ENCODE measurements around the gene KREMEN2.

KREMEN2 gene

DNA sequence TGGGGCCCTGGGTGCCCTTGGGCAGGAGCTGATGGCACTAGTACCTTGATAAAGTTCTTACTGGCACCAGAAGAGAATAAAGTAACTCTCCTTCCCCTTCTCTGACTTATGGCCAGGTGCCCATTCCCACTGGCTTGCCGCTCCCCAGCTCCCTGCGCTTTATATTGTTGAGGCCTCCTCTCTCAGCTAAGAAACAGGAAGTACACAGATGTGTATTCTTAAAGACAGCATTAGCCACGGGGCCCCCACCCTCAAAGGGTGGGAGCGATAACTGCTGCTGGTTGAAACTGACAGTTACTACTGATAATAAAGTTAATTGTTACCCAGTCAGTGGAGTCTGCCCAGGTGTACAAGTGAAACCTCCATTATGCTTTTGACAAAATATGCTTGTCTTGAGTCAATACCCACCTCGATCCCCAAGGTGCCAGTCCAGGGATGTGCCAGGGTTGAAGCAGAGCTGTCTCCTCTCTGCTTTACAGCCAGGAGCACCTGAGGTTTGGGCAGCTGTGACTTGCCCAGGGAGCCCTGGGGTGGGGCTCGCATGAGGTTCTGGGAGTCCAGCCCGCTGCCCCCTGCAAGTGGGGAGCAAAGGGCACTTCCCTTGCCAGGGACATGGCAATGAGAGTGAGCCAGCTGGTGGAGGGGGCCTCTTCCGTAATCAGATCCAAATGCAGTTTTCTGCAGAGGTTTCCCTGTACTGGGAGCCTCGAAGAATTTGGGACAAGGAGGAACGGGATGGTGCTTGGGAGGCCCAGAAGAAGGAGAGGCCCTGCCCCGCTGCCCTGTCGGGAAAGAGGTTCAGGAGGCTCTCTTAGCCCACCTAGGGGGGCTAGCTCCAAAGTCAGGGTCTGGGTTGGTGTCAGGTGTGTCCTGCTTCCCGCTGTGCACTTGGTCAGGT is 43.2 kb downstream of the KREMEN2 start:
- no peak for DNase-seq (ENCODE audit: low spot score)

DNA sequence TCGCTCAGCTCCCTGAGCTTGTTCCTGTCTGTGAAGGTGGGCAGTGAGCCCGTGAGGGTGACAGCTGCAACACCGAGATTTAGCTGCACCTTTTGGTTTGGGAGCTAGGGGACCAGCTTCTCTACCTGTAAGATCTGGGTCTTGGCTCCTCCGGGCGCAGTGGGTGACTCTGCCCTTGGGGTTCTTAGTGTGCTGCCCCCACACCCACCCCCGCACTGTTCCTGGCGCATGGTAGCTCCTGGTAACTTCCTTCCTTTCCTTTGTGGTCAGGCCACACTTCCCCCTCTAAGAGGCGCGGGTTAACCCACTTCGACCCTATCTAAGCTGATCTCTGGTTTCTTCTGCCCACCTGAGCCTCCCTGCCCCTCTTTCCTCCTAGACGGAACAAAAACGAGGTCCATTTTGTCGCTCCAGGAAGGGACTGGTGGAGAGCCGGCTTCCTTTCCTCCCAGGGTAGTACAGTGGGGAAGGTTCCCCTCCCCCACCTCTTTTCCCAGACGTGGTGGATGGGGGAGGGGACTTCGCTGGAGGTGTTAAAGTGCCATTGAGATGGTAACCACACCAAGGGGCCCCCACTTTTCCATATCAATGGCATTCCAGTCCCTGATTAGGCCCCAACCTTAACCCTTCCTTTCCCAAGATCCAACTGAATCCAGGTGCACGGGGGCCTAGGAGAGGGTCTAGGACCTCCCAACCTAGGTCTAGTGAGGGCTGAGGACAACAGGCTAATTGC is 44.0 kb downstream of the KREMEN2 start:
- DNase-seq (ENCODE audit: low spot score), result no peak

DNA sequence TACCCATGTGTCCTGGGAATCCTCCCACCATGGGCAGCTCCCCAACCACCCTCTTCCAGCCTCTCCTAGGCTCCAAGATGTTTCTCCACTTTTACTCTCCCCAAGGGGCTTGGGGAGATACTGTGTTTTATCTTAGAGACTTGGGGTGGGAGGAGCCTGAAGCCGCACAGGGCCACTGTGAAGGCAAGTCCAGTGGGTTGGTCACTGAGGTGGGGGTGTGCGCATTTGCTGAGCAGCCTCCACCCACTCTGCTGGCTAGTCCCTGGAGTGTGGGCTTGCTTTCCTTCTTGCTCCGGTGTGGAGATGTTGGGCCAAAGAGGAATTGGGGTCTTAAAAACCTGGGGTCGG is 44.6 kb downstream of the KREMEN2 start:
- no peak for DNase-seq (ENCODE audit: low spot score)

DNA sequence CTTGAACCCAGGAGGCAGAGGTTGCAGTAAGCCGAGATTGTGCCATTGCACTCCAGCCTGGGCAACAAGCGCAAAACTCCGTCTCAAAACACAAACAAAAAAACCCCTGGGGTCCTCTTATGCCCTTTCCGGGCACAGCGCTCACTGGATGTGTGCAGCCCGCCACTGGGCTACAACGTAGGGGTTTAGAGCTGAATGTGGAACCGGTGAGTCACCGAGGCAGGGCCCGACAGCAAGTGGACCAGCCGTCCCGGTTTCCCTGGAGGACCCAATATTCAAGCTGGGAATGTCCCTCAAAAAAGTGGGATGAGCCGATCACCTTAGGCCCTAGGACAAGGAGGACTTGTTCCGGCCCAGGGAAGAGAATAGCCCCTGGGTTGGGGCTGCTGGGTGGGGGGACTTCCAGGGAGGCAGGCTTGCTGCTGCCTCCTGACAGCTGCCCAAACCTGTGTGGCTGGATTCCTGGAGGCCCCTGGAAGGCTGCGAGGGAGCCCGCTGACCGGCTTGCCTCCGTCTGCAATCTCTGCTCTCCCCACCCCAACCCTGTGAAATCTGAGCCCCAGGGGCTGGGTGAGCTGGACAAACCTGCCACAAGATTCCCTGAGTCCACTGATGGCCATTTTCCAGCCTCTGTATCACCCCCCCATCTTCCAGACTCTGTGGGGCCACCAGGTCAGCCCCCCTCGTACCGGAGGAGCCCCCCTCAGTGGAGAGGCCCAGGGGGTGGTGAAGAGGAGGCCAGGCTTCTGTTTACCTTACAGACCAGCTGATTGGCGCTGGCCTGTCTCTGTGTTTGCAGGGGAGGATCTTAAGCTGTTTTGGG is 45.7 kb downstream of the KREMEN2 start:
- no peak for DNase-seq (ENCODE audit: low spot score)

DNA sequence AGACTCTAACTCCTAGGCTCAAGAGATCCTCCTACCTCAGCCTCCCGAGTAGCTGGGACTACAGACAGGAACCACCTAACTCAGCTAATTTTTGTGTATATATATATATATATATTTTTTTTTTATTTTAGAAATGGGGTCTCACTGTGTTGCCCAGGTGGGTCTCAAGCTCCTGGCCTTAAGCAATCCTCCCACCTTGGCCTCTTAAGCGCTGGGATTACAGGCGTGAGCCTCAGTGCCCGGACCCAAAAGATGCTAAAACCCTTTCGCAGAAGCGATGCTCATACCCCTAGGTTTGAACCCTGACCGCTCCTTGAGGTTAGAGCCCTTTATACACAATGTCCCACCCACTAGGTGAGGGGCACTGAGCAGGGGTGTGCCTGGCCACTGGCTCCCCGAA is 46.4 kb downstream of the KREMEN2 start:
- DNase-seq (ENCODE audit: low spot score), result no peak

DNA sequence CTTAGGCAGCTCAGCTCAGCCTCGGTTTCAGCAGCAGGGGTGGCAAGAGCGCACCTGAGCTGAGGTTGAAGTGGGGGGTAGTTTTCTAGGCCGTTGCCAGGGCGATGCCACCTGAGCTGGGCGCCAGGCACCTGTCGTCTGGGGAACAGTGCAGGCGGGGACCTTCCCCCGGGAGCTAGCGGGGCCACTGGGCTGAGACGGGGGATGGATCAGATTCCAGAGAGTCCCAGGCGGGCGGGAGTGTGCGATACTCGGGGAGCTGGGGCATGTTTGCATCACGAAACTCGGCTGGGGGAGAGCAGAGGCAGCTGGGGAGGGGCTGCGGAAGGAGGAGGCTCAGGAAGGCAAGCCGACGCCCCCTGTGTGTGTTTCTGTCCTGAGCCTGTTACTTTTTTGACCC is 48.2 kb downstream of the KREMEN2 start:
- DNase-seq (ENCODE audit: low spot score), result no peak

DNA sequence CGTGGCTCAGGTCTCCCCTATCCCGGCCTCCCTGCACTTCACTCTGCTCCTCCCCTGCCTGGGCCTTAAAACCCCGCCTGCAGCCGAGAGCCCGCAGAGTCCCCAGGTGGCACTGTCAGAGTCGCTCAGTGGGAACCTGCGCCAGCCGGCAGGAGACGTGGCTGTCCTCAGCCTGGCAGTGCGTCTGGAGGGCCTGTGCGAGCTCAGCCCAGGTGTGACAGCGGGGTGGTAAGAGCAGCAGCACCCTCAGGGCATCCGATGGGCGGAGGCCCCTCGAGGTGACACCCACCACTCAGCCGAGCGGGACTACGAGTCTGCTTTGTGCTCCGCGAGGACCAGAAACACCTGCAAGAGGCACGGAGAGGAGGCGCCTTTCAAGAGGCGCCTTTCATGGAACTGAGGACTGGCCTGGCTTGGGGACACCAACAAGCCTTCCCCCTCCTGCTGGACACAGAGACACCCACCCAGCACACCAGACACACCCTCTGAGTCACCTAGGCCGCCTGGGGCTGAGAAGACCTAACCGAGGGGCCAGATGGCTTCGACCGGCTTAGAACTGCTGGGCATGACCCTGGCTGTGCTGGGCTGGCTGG is 48.8 kb downstream of the KREMEN2 start, which contains the start of gene CLDN9:
Gene CLDN9, plus strand, starts transcription at position 96 of the 593 bp plus-strand sequence. Its CDS starts 440 bp downstream, at position 536.
- no peak for DNase-seq (ENCODE audit: low spot score)

DNA sequence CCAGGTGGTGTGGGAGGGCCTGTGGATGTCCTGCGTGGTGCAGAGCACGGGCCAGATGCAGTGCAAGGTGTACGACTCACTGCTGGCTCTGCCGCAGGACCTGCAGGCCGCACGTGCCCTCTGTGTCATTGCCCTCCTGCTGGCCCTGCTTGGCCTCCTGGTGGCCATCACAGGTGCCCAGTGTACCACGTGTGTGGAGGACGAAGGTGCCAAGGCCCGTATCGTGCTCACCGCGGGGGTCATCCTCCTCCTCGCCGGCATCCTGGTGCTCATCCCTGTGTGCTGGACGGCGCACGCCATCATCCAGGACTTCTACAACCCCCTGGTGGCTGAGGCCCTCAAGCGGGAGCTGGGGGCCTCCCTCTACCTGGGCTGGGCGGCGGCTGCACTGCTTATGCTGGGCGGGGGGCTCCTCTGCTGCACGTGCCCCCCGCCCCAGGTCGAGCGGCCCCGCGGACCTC is 49.4 kb downstream of the KREMEN2 start:
- no peak for DNase-seq (ENCODE audit: low spot score)

DNA sequence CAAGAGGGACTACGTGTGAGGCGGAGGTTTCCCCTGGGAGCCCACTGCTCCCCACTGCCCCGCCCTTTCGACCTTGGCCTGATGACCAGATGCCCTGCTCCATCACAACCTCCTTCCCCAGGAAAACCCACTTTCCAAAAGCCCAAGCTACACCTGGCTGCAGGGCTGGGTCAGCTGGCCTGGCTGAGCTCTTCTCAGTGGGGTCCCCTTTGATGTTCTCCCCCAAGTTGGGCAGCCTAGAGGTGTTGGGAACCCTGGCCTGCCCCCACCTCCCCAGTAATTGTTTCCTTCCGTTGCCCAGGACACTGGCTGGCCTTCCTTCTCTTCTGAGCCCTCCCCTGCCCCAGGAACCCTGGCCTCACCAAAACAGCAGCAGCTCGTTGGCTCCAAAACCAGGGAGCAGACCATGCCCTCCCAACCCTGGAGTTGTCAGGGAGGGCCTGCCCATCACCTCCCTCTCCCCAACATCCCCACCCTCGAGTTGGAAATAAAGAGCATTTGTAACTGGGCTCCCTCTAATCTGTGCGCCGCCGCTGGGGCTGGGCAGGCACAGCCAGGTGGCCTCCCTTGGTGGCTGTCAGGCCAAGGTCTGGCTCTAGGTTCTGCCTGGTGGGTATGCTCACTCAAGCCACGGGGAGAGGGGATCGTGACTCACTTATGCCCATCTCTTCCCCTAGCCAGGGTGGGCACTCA is 50.1 kb downstream of the KREMEN2 start:
- DNase-seq (ENCODE audit: low spot score), result no peak

DNA sequence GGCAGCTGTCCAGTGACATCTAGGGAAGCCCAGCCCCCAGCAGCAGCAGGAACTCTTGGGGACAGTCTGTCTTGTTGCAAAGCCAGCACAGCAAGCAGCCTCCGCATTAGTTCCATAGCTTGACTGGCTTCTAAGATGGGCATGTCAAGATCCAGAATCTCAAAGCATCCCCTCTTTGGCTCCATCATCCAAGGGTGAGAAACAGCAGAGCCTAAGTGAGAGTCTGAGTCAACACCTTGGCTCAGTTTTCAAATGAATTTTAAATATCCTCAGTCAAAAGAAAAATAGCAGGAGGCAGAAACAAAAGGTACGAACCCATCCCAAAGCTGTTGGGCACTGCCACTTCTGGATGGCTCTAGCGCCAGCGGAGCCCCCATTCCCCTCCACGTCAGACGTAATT is 50.9 kb downstream of the KREMEN2 start:
- no peak for DNase-seq (ENCODE audit: low spot score)

DNA sequence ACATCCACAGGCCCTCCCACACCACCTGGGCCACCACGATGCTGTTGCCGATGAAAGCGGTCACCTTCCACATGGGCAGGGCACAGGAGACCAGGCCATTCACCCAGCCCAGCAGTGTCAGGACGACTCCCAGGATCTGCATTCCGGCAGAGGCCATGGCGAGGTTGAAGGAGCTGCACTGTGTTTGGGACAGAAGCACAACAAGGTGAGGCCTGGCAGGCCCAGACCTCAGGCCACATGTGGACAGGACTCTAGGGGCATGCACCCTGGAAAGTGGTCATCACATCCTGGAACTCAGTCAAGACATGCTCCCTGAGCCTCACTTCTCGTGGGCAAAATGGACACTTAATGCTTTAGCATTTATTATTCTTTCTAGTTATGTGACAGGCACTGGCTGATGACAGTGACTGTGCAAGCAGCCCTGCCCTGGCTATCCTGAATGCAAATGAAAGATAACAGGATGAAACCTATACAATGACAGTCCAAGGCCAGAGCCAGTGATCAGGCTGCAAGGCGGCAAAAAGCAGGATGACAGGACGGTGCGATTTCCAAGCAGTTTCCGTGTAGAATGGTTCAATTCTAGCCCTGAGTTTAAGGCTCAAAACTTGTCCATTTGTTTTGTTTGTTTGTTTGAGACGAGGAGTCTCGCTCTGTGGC is 51.9 kb downstream of the KREMEN2 start:
- DNase-seq (ENCODE audit: low spot score), result no peak

DNA sequence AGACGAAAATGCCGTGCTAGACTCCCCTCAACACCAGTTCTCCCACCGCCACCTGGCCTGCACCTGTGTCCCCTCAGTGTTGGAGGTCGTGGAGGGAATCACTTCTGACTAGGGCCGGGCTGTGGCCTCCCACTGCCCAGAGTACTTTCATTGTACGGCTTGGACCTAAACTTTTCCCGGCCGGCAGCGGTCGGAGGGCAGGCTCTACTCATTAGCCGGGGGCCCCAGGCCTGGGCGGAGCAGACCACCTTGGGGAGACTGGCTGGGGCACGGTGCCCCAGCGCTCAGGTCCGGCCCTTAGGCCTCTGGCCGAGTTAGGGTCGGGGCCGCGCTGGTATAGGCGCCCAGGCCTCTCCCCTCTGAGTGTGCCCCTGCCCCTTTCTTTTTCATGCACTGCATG is 53.3 kb downstream of the KREMEN2 start:
- no peak for DNase-seq (ENCODE audit: low spot score)
